Adrenal gland (tissue), 12 donors: ENCODE measurements around the gene NAMPT. TPM values are rescaled to one million over a fixed set of nuclear protein-coding genes. Genes with fewer than 3 reads are reported as not detected.

Experiments
- DNase-seq, 7 donors: peaks; one replicate each; pipeline ENCODE4 v3.0.0-alpha.2; 2019 to 2020
- H3K27ac ChIP-seq, 5 donors: fragments of 200-600 bp; sonication (generic) in 4 of 5; 1 replicate in 3 of 5; 2 replicates in 2 of 5; pipeline versions ENCODE4 v1.5.1 to v1.8.0; 2016 to 2020; ENCODE audit warnings: mild to moderate bottlenecking in 1 of 5
- H3K27me3 ChIP-seq: fragments of 200-600 bp; 2 replicates; pipeline ENCODE4 v1.8.0; 2021
- H3K36me3 ChIP-seq, 2 donors: fragments of 200-600 bp; replicated peaks in 1 of 2; 1 replicate in 1 of 2; 2 replicates in 1 of 2; pipeline versions ENCODE4 v1.5.1 to v1.8.0; 2018 to 2022
- H3K4me1 ChIP-seq, 2 donors: fragments of 200-600 bp; replicated peaks in 1 of 2; 1 replicate in 1 of 2; 2 replicates in 1 of 2; pipeline versions ENCODE4 v1.5.1 to v1.8.0; 2018 to 2021
- H3K4me3 ChIP-seq, 4 donors: fragments of 200-600 bp; sonication (generic) in 3 of 4; one replicate each; pipeline ENCODE4 v1.5.1; 2016 to 2018
- H3K9me3 ChIP-seq, 3 donors: fragments of 200-600 bp; sonication (generic) in 1 of 3; replicated peaks in 1 of 3; 1 replicate in 2 of 3; 2 replicates in 1 of 3; pipeline versions ENCODE4 v1.5.1 to v1.8.0; 2016 to 2021
- CTCF ChIP-seq, 6 experiments: fragments of 450-650 bp in 4 of 6; fragments of 200-600 bp in 2 of 6; sonication (generic) in 1 of 6; IDR thresholded peaks; 1 replicate in 5 of 6; 2 replicates in 1 of 6; pipeline versions ENCODE4 v1.5.1 to v1.8.0; 2016 to 2021; ENCODE audit warnings: antibody characterized with exemption in 6 of 6, mild to moderate bottlenecking in 2 of 6, moderate library complexity in 1 of 6
- POLR2A ChIP-seq, 2 donors: fragments of 450-650 bp; IDR thresholded peaks; one replicate each; pipeline ENCODE4 v1.6.1; 2017; ENCODE audit warnings: antibody characterized with exemption in 2 of 2, mild to moderate bottlenecking in 2 of 2, moderate library complexity in 1 of 2
- WGBS, 4 donors: extraction: QIAGEN DNeasy Blood & Tissue Kit in 2 of 4; methylation state at CpG; one replicate each; pipeline versions ENCODE4 v1.1.5 to v1.1.7; 2013 to 2017; 5-methylcytosine and 5-hydroxymethylcytosine counted together
- intact Hi-C, 2 donors: fragments of 100-400 bp; cut with DNase I; formaldehyde crosslinking; loops; one replicate each; pipeline versions ENCODE4 v1.14.1 to v1.15.0; 2022 to 2023
- polyA plus RNA-seq, 3 donors: library from polyadenylated mRNA; stranded (reverse); fragments of 200-250 nt in 2 of 3; fragments of 350-450 nt in 1 of 3; fragmentation: Illumina TruSeq in 1 of 3; extraction: RNeasy Lipid Tissue Mini Kit (QIAGEN cat#74804) in 1 of 3; gene quantifications; one replicate each; pipeline ENCODE4 v1.2.3, GENCODE V29; 2013 to 2014
- total RNA-seq, 9 donors: library from RNA; depleted of rRNA in 4 of 9; stranded (reverse); fragments of >200 nt in 4 of 9; fragments of 120-200 nt in 1 of 9; fragmentation: NEBNext Ultra II Directional in 1 of 9; extraction: Animal tissue kit (Norgen Biotek cat#: 25700) in 1 of 9; gene quantifications; one replicate each; pipeline versions ENCODE4 v1.1.0 to v1.2.4, GENCODE V29; 2013 to 2023
- donor health status: healthy with polysubstance abuse.
- donor health status: Bipolar disorder and iron deficiency.
- donor health status: DM: yes; HTN: yes; CAD: no.
- donor health status: DM: no; HTN: no; CAD: no.
- donor health status: DM: no; HTN: no; CAD: no.
- donor health status: DM: yes; HTN: yes; CAD: no.

Gene NAMPT
- total and polyA plus RNA-seq, 12 donors: 21.7 to 482 (median 137) TPM

- Histone ChIP-seq H3K4me1 (no peaks in the 10 kb centered on the region), H3K27ac (no peak overlapping the region), H3K27me3 (no peaks in the 10 kb centered on the region), H3K4me3 (no peak overlapping the region), H3K9me3 (no peaks in the 10 kb centered on the region), H3K36me3 (no peaks in the 10 kb centered on the region)
- intact Hi-C loops: no loop called here
- 65 to 78% (median 73%) methylated on average over 4 to 5 of the region's 5 CpGs for WGBS, 4 donors
- no peak for DNase-seq
- no peak for TF ChIP-seq POLR2A (IDR thresholded peaks at IDR 0.05)
- TF ChIP-seq CTCF (IDR thresholded peaks at IDR 0.05): no peak
These were observed 48.7 kb downstream of the NAMPT start for GRCh38 chr7:106236065-106236464.

- TF ChIP-seq POLR2A (IDR thresholded peaks at IDR 0.05) (no peak), CTCF (IDR thresholded peaks at IDR 0.05) (no peak)
- intact Hi-C loops: no loop called here
- no peaks in the 10 kb centered on the region for H3K4me1 ChIP-seq
- 89 to 96% (median 90%) methylated on average over 1 of the region's 1 CpG for WGBS, 4 donors
- H3K27me3 ChIP-seq: no peaks in the 10 kb centered on the region
- H3K27ac ChIP-seq: no peak overlapping the region
- no peak for DNase-seq
- H3K4me3 ChIP-seq: no peak overlapping the region
- no peaks in the 10 kb centered on the region for H3K9me3 ChIP-seq
- H3K36me3 ChIP-seq: no peaks in the 10 kb centered on the region
These were observed 50.4 kb downstream of the NAMPT start for GRCh38 chr7:106234425-106234824.

- DNase-seq: no peak
- Histone ChIP-seq H3K27me3 (no peaks in the 10 kb centered on the region), H3K9me3 (no peaks in the 10 kb centered on the region), H3K4me3 (no peak overlapping the region), H3K4me1 (no peaks in the 10 kb centered on the region), H3K27ac (no peak overlapping the region), H3K36me3 (no peaks in the 10 kb centered on the region)
- WGBS, 4 donors: 69 to 83% (median 73%) methylated on average over 7 of the region's 7 CpGs
- intact Hi-C loops: no loop called here
- no peak for TF ChIP-seq CTCF (IDR thresholded peaks at IDR 0.05)
- TF ChIP-seq POLR2A (IDR thresholded peaks at IDR 0.05): no peak
These were observed 52.8 kb downstream of the NAMPT start for GRCh38 chr7:106231856-106232490.

- Histone ChIP-seq H3K4me1 (no peaks in the 10 kb centered on the region), H3K9me3 (no peaks in the 10 kb centered on the region), H3K36me3 (no peaks in the 10 kb centered on the region), H3K27me3 (no peaks in the 10 kb centered on the region), H3K4me3 (no peak overlapping the region), H3K27ac (no peak overlapping the region)
- DNase-seq: no peak
- intact Hi-C loops: no loop called here
- TF ChIP-seq CTCF (IDR thresholded peaks at IDR 0.05) (no peak), POLR2A (IDR thresholded peaks at IDR 0.05) (no peak)
These were observed 58.9 kb downstream of the NAMPT start for GRCh38 chr7:106225856-106226255.
